IPS-NIHi7 (cell line): ENCODE results near the gene CAPSL.
"Not testable (repeated sequence)": the region's sequence is repeated elsewhere in the genome, so short reads cannot be mapped to it uniquely, and the experiment has no call there.

Experiments used
- DNase-seq: peaks from one replicate; pipeline ENCODE4 v3.0.0; 2012; ENCODE audit warnings: mixed read lengths; ENCODE audit errors: extremely low spot score

The CAPSL gene

GRCh38 chr5:35904443-35905132, 33.8 kb downstream of the CAPSL start:
- DNase-seq = no peak

- no peak for DNase-seq
These were observed 34.7 kb downstream of the CAPSL start for GRCh38 chr5:35903631-35904203.

- DNase-seq = no peak
These were observed 36.3 kb downstream of the CAPSL start for GRCh38 chr5:35902046-35902672.

DNA sequence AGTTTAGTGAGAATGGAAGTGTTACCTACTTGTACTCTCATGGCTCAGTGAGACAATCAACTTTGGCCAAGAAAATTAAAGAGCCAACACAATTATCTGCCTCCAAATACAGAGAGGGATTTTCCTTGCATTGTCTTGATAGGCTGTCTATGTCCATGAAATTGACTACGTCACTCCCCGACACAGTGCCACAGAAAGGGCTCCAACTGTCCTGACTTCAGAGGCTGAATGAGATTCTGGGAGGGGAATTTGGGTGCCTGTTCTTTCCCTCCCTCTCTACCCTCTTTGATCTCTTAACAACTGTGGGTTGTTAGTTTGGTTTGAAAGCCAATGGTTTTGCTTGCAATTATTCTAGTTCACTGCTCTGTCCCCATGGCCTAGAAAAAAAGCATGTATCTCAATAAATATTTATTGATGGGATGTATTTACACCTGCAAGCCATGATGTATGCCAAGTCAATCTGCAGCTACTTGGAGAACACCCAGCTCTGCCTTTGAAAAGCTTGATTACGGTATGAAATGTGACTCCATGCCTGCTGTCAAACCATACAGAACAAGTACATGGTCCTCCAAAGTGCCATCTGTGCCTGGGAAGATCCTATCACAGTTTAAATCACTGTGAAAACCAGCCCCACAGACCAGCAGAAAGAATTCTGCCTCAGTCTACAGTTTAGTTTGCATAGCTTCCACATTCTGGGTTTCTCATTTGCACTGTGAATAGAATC, 37.3 kb downstream of the CAPSL start:
- no peak for DNase-seq

DNA sequence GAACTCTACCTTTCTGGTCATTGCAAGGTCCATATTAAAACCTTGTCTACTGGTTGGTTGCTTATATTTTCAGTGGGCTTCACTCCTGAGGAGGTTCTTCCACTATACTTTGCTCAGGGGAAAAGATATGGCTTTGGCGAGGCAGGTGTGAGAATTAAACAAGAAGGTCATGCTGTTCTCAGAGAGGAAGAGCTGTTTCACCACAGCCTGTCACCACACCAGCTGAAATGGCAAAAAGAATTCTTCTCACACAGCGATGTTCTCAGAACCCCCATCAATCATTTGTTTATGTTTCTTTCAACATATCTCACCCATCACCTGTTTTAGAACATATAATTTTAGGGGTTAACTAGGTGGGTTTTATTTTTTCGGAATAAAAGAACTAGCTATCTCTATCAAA, 38.6 kb downstream of the CAPSL start:
- DNase-seq = no peak

DNA sequence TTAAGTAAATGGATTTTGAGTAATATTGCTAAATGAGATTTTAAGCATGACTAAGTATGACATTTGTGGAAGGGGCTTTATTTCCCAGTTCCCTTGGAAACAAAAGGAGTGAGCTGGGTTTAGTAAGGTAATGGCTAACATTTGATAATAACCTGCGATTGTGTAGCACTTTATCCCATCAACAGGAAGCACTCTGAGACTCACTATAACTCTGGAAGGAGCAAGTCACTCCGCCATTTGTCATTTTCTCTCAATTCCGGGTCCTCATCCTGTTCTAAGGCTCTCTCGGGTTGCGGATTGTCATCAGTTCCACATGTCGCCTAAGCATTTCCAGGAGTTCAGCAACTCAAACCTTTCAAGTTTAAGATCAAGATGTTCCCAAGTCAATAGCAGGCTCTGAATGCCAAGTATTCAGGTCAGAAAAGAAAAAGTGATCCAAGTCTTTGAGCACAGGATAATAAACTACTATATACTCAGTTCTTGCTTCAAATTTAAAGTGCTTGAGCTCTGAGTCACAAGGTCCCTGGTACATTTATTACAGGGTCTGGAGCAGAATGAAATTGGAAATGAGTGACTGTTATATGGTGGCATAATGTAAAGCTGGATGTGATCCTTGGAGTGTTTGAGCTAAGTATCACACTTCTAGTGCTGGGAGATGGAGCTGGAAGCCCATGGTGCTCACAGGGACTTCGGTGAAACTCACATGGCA, 39.3 kb downstream of the CAPSL start:
- DNase-seq = no peak

GRCh38 chr5:35894131-35894530, 44.3 kb downstream of the CAPSL start:
- no peak for DNase-seq

DNA sequence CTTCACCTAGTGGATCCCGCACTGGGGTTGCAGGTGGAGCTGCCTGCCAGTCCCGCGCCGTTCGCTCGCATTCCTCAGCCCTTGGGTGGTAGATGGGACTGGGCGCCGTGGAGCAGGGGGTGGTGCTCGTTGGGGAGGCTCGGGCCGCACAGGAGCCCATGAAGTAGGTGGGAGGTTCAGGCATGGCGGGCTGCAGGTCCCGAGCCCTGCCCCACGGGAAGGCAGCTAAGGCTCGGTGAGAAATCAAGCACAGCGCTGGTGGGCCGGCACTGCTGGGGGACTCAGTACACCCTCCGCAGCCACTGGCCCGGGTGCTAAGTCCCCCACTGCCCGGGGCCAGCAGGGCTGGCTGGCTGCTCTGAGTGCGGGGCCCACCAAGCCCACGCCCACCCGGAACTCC, 45.6 kb downstream of the CAPSL start:
- DNase-seq = not testable (repeated sequence)

DNA sequence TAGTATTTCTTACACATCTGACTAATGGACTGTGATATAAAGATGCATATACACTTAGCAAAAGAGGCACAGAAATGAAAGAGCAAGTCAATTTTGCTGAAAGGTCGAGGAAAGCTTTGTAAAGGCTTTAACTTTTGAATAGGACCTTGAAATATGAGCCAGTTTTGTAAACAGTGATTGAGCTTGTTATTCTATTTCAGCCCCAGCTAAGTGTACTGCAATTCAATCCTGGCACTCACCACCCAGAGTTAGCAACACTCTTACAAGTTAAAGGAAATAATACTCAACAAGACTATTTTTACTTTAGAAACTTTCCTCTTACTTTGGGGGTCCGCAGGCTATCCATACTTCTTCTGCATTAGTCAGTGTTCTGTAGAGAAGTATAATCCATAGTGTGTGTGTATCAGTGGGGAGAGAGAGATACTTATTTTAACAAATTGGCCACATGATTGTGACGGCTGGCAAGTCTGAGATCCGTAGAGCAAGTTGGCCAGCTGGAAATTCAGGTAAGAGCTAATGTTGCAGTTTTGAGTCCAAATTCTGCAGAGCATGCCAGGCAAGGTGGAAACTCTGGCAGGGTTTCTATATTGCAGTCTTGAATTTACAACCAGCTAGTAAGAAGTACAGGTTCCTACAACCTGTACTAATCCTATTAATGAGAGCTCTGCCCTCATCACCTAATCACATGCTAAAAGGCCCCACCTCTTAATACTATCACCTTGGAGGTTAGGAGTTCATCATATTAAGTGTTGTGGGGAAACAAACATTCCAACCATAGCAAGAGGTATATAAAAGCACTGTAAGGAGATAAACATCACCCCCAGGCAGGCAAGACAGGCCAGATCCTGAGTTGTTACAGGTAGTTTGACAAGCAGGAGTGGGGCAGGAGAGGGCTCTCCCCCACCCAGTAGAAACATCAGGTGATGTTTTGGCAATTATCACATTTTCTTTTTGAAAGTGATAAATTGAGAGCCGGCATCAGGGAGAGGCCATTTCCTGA, 48.1 kb downstream of the CAPSL start:
- DNase-seq = no peak

DNA sequence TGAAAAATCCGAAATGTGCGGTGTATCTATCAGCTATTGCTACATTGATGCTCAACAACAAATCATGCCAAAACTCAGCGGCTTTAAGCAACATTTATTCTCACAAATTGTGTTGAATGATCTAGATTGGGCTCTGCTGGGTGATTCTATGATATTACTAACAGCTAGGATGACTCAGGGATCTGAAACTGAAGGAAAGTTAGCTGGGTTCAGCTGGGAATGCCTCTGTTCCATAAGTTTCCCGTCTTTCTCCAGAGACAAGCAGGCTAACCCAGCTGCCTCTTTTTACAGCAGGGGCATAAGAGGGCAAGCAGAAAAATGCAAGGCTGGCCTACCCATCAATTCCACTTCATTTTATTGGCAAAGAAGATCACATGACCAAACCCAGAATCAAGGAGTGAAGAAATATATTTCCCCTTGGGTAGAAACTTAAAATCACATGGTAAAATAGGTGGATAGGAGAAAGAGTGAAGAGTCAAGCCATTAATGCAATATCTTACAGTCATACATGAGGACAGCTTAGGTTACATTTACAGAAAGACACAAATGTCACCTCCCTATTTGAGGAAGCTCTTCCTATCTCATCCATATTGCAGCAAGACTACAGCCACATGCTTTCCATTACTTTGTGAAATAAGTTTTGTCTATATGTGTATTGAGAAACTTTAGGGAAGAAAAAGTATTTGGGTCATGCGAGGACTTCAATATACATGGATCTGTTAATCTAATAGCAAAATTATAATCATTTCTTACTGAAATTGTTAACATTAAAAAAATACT, 50.9 kb downstream of the CAPSL start:
- no peak for DNase-seq

GRCh38 chr5:35886381-35886780, 52.0 kb downstream of the CAPSL start:
- no peak for DNase-seq

DNA sequence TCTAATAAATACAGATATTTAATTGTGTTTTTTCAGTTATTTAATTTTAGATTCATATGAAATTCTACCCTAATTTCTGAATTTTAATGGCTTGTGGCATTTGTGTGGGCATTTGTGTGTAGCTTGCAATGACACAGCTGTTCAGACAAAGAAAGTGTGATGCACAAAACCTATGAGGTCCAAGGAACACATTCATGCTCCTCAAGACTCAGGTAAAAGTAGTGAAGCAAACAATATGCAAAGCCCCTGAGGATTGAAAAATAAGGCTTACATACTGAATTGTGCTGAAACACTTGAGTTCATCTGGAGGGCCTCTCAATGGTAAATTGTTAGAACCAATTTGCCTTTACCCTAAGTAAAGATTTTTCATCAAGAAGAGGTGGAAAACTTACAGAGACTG, 53.6 kb downstream of the CAPSL start:
- DNase-seq = no peak

DNA sequence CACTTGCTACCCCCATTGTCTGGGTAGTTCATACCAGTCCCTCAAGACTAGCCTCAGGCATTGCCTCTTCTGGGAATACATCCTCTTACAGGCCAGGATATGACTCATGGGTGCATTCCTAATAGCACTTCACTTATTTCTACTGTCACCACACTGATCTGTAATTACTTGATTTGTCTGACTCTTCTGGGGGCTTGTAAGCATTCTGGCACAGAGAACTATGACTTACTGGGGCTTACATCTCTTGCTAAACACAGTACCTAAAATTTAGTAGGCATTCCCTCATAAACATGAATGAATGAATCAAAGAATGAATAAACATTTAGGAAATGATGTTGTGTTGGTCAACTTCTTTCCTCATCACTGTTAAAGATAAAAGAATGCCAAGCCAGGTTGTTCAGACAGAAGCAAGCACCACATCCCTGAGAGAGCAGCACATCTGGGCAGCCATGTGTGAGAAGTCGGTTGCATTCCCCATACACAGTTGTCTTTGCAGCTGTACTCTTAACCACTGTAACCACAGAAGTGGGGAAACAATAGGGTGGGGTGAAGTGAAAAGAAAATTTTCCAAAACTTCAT, 54.1 kb downstream of the CAPSL start:
- no peak for DNase-seq

DNA sequence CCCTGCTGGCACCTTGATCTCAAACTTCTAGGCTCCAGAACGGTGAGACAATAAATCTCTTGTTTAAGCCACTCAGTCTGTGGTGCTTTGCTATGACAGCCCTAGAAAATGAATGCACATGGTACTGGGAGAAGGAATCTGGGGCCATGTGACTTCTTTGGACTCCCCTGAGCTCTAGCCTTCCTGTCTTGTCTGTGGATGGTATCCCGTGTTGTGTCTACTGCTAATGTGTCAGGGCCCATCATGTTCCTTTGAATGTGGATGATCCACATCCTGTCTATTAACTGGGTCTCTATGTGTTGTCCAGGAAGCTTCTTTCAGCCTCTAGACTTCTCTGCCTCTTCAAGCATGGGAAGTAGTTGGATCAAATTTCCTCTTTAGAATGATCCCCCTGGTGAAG, 56.7 kb downstream of the CAPSL start:
- DNase-seq = no peak

DNA sequence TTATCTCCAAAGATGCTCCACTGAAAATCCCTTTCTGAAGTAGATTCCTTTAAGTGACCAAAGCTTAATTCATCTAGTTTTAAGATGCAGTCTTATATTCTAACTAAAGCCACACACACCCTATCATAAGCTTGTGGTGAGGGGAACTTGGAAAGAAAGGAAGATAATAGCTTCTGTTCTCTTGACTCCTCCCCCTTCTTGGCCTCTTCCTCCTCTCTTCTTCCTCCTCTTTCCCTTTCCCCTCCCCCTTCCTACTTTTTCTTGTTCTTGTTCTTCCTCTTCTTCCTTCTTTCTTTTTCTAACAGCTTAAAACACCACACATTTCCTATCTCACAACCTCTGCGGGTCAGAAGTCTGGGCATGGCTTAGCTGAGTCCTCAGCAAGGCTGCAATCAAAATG, 58.3 kb downstream of the CAPSL start:
- no peak for DNase-seq

GRCh38 chr5:35879649-35880048, 58.8 kb downstream of the CAPSL start:
- no peak for DNase-seq

- DNase-seq = no peak
These were observed 59.3 kb downstream of the CAPSL start for GRCh38 chr5:35879096-35879495.

GRCh38 chr5:35878079-35878478, 60.3 kb downstream of the CAPSL start:
- DNase-seq = no peak

- no peak for DNase-seq
These were observed 60.8 kb downstream of the CAPSL start for GRCh38 chr5:35877655-35878054.

- DNase-seq = no peak
These were observed 61.5 kb downstream of the CAPSL start for GRCh38 chr5:35876922-35877321.
